Measurements from ENCODE around the gene BMP7.

DNA sequence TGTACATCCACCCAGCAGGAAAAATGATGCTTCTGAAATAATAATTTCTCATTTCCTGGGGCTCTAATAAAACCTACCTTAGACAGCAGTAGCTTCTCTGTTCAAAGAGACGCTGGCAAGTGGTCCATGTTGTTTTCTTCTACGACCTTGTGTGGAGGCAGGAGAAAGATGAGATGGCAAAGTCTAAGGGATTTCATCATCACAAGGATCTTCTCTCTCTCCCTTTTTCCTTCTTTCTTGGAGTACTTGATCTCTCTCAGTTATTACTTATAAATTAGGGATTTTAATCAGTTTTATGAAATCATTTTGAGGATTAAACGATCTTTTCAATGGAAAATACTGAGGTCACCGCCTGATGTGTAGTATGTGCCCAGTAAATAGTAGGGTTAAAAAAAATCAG is 147.5 kb downstream of the BMP7 start:
- TF ChIP-seq, protein P1, sequence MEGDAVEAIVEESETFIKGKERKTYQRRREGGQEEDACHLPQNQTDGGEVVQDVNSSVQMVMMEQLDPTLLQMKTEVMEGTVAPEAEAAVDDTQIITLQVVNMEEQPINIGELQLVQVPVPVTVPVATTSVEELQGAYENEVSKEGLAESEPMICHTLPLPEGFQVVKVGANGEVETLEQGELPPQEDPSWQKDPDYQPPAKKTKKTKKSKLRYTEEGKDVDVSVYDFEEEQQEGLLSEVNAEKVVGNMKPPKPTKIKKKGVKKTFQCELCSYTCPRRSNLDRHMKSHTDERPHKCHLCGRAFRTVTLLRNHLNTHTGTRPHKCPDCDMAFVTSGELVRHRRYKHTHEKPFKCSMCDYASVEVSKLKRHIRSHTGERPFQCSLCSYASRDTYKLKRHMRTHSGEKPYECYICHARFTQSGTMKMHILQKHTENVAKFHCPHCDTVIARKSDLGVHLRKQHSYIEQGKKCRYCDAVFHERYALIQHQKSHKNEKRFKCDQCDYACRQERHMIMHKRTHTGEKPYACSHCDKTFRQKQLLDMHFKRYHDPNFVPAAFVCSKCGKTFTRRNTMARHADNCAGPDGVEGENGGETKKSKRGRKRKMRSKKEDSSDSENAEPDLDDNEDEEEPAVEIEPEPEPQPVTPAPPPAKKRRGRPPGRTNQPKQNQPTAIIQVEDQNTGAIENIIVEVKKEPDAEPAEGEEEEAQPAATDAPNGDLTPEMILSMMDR (IDR thresholded peaks at IDR 0.05), result no peak
- TF ChIP-seq POLR2A (IDR thresholded peaks at IDR 0.05), result no peak
